Erythroblast (primary cell): ENCODE data around the gene EMC1.

Source experiments
- DNase-seq, 2 experiments: peaks; one replicate each; lab custom pipeline; 2025; lab: John Stamatoyannopoulos, UW
- GATA1 ChIP-seq: IDR thresholded peaks from 2 replicates; pipeline ENCODE4 v1.6.1; 2011; ENCODE audit warnings: low read depth, mild to moderate bottlenecking, control low read depth, low read length, moderate library complexity
- POLR2A ChIP-seq: IDR thresholded peaks from 2 replicates; pipeline ENCODE4 v1.6.1; 2011; ENCODE audit warnings: mild to moderate bottlenecking, low read length

The EMC1 gene

GRCh38 chr1:19166066-19166465 lies 85.3 kb downstream of the EMC1 start:
- TF ChIP-seq POLR2A (no peak), GATA1 (no peak)

More at GRCh38 chr1:19166066-19166465, 85.3 kb downstream of the EMC1 start:
- DNase-seq: no peak
